ENCODE data around the gene NR6A1. TPM values are rescaled to one million over a fixed set of nuclear protein-coding genes. Genes with fewer than 3 reads are reported as not detected.

The NR6A1 gene
- total RNA-seq, 1 donor, result 1.2 TPM

- no peak for DNase-seq (ENCODE audit: low read depth)
- no peak overlapping the region for H3K4me3 ChIP-seq (ENCODE audit: low read depth, low read length)
- TF ChIP-seq CTCF (IDR thresholded peaks at IDR 0.05; ENCODE audit: insufficient read depth, low read length), result no peak
Measured at GRCh38 chr9:124531115-124531514, 240.0 kb downstream of the NR6A1 start.

- no peak for TF ChIP-seq CTCF (IDR thresholded peaks at IDR 0.05; ENCODE audit: insufficient read depth, low read length)
- no peak for DNase-seq (ENCODE audit: low read depth)
- no peak overlapping the region for H3K4me3 ChIP-seq (ENCODE audit: low read depth, low read length)
Measured at GRCh38 chr9:124530246-124530645, 240.9 kb downstream of the NR6A1 start.

- no peak for TF ChIP-seq CTCF (IDR thresholded peaks at IDR 0.05; ENCODE audit: insufficient read depth, low read length)
- no peak overlapping the region for H3K4me3 ChIP-seq (ENCODE audit: low read depth, low read length)
- peak; percentile 21 for DNase-seq (ENCODE audit: low read depth)
Measured at GRCh38 chr9:124527781-124528180, 243.3 kb downstream of the NR6A1 start.

- no peak overlapping the region for H3K4me3 ChIP-seq (ENCODE audit: low read depth, low read length)
- no peak for DNase-seq (ENCODE audit: low read depth)
- TF ChIP-seq CTCF (IDR thresholded peaks at IDR 0.05; ENCODE audit: insufficient read depth, low read length), result no peak
Measured at GRCh38 chr9:124526174-124526573, 244.9 kb downstream of the NR6A1 start.

- DNase-seq (ENCODE audit: low read depth), result no peak
- no peak for TF ChIP-seq CTCF (IDR thresholded peaks at IDR 0.05; ENCODE audit: insufficient read depth, low read length)
- H3K4me3 ChIP-seq (ENCODE audit: low read depth, low read length), result no peak overlapping the region
Measured at GRCh38 chr9:124522121-124523098, 248.7 kb downstream of the NR6A1 start.

- no peak for TF ChIP-seq CTCF (IDR thresholded peaks at IDR 0.05; ENCODE audit: insufficient read depth, low read length)
- no peak for DNase-seq (ENCODE audit: low read depth)
- no peak overlapping the region for H3K4me3 ChIP-seq (ENCODE audit: low read depth, low read length)
Measured at GRCh38 chr9:124521142-124521541, 250.0 kb downstream of the NR6A1 start.

All from fibroblast of the aortic adventitia (primary cell).